GM23338 (cell line): Measurements from ENCODE around the gene DRC7.

Source experiments
- CREB1 ChIP-seq: fragments of 250-450 bp; sonication (Bioruptor Pico); IDR thresholded peaks from 2 replicates; pipeline ENCODE4 v1.5.0; 2020; ENCODE audit warnings: low read depth, mild to moderate bottlenecking, moderate library complexity
- CTCF ChIP-seq, 2 experiments: fragments of 200-600 bp in 1 of 2; sonication (generic) in 1 of 2; conservative IDR thresholded peaks; 2 replicates each; pipeline versions ENCODE4 v1.5.1 to v1.6.1; 2016 to 2017; ENCODE audit warnings: antibody characterized with exemption in 2 of 2, low read depth in 2 of 2, mild to moderate bottlenecking in 2 of 2, moderate library complexity in 1 of 2
- EZH2 ChIP-seq: fragments of 200-600 bp; sonication (generic); IDR thresholded peaks from one replicate; pipeline ENCODE4 v1.8.0; 2017; ENCODE audit warnings: antibody characterized with exemption, mild to moderate bottlenecking, low read depth; ENCODE audit not compliant: unreplicated experiment
- EZH2phosphoT487 ChIP-seq: fragments of 200-600 bp; sonication (generic); IDR thresholded peaks from one replicate; pipeline ENCODE4 v1.8.1; 2018; ENCODE audit warnings: antibody characterized with exemption; ENCODE audit not compliant: unreplicated experiment
- JUNB ChIP-seq: IDR thresholded peaks from one replicate; pipeline ENCODE4 v1.6.1; 2016; ENCODE audit warnings: antibody characterized with exemption; ENCODE audit not compliant: unreplicated experiment
- NANOG ChIP-seq: IDR thresholded peaks from 2 replicates; pipeline ENCODE4 v1.6.1; 2016; ENCODE audit warnings: antibody characterized with exemption, borderline replicate concordance
- POLR2AphosphoS5 ChIP-seq: IDR thresholded peaks from 2 replicates; pipeline ENCODE4 v1.6.1; 2016; ENCODE audit warnings: antibody characterized with exemption, low read depth
- STAT1 ChIP-seq: IDR thresholded peaks from one replicate; pipeline ENCODE4 v1.6.1; 2016; ENCODE audit warnings: antibody characterized with exemption; ENCODE audit not compliant: unreplicated experiment
- ZNF114 ChIP-seq: fragments of 250-450 bp; sonication (Bioruptor Pico); IDR thresholded peaks from 2 replicates; pipeline ENCODE4 v1.5.0; 2020; ENCODE audit warnings: mild to moderate bottlenecking, moderate library complexity
- TF ChIP-seq, protein P1 (sequence below): IDR thresholded peaks from one replicate; pipeline ENCODE4 v1.6.1; 2018; ENCODE audit warnings: antibody characterized with exemption; ENCODE audit not compliant: unreplicated experiment

DNA sequence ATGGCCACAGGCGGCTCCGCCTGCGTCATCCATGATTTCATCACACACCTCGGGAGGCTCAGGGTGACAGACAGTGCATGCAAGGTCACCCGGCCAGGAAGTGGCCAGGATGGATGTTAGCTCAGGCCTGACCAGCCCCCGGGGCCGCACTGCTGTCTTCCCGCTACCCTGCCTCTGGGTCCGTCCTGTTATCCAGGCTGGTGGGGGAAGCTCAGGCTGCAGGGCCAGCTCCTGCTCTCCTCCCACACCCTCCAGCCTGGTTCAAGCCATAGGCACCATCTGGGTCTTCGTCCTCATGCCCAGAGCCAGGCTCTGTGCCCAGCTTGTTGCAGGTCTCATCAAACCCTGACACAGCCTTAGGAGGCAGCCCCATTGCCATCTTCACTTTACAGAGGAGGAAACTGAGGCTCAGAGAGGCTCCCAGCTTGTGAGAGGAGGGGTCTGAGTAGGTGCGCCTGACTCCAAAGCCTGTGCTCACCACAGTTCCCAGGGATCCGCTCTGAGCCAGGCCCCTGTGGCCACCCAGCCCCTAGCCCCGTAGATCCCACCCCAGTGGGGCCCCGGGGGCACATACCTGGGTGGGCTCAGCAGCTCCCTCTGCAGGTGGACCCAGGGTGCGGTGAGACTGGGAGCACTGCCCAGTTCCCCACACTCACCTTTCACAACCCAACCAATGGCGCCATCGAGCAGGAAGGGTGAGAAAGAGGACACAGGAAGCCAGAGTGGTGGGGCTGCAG is 26.9 kb upstream of the DRC7 start:
- TF ChIP-seq CTCF (conservative IDR thresholded peaks at IDR 0.05; ENCODE audit: low read depth in 2 of 2) (peak; percentile 63 to 66), POLR2AphosphoS5 (no peak), EZH2phosphoT487 (no peak), EZH2 (no peak), CREB1 (CRISPR knock-in tag) (no peak), STAT1 (no peak), JUNB (no peak), NANOG (no peak), ZNF114 (CRISPR knock-in tag) (no peak)
- TF ChIP-seq, protein P1, sequence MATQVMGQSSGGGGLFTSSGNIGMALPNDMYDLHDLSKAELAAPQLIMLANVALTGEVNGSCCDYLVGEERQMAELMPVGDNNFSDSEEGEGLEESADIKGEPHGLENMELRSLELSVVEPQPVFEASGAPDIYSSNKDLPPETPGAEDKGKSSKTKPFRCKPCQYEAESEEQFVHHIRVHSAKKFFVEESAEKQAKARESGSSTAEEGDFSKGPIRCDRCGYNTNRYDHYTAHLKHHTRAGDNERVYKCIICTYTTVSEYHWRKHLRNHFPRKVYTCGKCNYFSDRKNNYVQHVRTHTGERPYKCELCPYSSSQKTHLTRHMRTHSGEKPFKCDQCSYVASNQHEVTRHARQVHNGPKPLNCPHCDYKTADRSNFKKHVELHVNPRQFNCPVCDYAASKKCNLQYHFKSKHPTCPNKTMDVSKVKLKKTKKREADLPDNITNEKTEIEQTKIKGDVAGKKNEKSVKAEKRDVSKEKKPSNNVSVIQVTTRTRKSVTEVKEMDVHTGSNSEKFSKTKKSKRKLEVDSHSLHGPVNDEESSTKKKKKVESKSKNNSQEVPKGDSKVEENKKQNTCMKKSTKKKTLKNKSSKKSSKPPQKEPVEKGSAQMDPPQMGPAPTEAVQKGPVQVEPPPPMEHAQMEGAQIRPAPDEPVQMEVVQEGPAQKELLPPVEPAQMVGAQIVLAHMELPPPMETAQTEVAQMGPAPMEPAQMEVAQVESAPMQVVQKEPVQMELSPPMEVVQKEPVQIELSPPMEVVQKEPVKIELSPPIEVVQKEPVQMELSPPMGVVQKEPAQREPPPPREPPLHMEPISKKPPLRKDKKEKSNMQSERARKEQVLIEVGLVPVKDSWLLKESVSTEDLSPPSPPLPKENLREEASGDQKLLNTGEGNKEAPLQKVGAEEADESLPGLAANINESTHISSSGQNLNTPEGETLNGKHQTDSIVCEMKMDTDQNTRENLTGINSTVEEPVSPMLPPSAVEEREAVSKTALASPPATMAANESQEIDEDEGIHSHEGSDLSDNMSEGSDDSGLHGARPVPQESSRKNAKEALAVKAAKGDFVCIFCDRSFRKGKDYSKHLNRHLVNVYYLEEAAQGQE = no peak
